ENCODE data around the gene NFATC1.

The NFATC1 gene

GRCh38 chr18:79393181-79393634 lies 2.5 kb upstream of the NFATC1 start:
- DNase-seq = no peak

- DNase-seq = peak; percentile 37
Observed at GRCh38 chr18:79393635-79394533, 1.8 kb upstream of the NFATC1 start.

DNA sequence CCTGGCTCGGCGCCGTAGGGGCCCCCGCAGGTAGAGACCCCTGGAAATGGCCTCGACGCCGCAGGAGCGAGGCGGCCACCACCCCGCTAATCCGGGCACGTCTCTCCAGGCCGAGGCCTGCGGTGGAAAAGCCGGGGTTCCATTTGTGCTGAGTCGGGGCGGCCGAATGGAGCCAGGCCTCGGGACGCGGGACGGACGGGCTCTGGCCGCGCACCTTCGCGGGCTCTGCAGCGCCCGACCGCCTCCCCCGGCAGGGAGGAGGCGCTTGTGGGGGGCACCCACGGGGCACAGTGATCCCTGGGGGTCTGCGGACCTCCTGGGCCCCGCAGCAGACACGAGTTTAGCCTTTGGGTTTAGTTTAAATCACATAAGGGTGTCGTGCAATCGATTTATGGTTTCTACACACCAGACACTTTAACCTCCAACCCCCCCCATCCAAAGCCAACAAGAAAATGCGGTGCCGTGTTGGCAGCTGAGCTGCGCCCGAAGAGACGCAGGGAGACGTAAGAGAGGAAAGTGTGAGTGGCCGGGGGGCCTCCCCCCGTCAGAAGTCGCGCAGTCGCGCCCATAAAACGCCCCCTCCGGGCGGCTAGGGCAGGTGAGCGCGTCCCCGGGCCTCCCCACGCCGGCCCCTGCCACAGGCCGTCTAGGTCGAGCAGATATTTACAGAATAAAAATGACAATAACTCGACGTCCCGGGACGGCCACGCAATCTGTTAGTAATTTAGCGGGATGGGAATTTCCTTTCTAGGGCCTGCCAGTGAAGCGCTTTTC lies 1.0 kb upstream of the NFATC1 start:
- DNase-seq = no peak

DNA sequence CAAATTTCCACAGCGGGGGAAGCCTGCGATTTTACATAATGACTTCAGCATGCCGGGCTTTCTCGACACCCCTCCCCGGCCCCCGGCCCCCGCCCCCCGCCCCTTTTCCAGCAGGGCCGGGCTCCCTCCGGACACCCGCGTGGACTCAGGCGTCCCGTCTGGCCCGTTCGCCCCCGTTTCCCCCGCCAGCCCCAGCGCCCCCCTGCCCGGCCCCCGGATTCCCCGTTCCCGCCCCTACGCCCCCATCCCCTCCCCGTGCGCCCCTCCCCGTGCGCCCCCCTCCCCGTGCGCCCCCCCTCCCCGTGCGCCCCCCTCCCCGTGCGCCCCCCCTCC lies 456 bp upstream of the NFATC1 start:
- no peak for DNase-seq

- no peak for DNase-seq
Observed at GRCh38 chr18:79396431-79397246, 909 bp downstream of the NFATC1 start.

DNA sequence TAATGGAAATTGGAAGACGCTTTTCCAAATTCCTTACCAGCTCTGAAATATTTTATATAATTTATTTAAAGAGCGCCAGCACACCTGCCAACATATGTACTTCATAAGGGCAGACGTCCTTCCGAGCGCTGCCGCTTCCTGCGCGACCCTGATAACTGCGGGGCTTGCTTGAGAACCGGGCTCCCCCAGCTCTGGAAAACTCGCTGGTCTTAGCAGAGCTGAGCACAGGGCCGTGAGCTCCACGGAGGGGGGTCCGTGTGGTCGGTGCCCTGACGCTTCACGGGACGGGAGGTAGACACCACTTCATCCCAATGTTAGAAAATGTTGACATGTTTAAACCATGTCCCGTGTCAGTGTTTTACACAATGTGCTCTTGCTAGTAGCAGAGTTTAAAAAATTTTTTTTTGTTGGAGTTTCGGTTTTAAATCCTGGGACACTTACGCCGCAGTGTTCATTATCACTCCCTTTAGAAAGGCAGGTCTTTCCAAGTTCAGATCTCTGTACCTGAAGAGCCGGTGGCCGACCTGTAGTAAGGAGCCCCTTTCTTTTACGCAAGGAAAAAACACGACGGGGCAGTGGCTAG lies 1.6 kb downstream of the NFATC1 start:
- no peak for DNase-seq

DNA sequence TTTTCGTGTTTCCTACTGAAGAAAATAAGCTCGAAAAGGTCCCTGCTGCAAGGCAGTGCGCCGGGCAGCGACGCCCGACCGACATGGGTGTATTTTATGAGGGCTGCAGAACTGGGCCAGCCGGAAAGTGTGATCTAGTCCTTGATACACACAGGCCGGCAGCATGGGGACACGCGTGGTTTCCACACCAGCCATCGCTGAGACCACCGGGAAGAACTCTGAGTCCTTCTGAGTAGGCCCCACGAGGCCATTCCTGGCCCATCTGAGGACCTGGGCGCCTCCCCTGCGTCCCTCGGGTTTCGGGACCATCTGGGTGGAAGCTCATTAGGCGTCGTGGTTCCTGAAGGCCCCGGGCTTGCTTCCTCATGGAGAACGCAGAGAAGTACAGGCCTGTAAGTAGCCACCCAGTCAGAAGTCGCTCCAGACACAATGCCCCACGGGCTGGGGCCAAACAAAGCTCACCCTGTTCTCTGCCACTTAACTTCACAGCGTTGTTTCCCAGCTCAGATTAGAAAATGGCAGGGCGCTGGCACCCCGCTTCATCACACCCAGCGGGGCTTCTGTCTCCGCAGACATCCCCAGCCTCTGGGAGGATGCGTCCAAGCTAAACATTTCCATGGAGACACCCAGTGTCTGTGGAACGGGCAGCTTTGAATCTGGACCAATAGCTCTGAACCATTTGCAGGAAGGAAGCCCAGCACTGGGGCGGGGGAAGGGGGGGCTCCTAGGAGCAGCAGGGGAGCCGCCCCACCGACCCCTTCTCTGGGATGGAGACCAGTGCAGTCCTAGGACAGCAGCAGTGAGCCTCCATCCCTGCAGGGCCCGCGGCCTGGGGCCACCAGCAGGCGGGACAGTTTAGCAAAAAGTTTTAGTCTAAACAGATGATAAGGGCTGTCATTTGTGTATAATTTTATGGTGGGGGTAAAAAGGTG lies 2.4 kb downstream of the NFATC1 start:
- no peak for DNase-seq

- no peak for DNase-seq
Observed at GRCh38 chr18:79399275-79400081, 3.7 kb downstream of the NFATC1 start.

GRCh38 chr18:79400091-79400590 lies 4.4 kb downstream of the NFATC1 start:
- DNase-seq = no peak

DNA sequence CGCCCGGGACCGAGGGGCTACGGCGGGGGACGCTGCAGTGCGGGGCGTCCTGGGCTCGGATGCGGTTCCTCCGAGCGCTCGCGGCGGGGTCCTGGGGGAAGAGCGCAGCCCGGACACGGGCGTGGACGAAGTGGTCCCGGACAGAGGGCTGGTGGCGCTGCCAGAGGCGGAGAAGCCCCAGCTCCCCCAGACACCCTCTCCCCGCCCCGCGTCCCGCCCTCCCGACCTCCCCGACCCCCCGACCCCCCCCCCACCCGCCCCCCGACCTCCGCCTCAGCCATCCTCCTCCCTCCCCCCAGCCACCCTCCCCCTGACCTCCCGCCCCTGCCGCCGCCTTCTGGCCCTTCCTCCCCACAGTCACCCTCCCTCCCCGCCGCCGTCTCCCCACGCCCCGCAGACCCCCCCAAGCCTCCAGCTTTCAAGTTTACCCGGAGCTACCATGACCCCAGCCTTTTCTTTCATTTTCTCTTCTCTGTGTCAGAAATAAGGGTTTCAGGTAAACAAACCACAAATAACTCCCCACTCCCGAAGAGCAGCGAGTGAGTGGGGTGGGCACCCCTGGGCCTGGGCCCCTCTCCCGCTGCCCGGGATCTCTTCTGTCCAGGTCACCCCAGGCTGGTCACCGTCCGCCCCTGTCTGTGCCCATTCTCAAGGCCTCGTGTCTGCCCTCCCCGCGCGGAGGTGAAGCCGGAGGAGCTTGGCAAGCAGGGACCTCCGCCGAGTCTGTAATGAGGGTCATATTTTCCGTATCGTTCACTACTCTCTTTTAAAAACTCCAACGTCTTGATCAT lies 5.1 kb downstream of the NFATC1 start:
- no peak for DNase-seq

- DNase-seq = no peak
Observed at GRCh38 chr18:79401494-79402208, 5.9 kb downstream of the NFATC1 start.

- DNase-seq = no peak
Observed at GRCh38 chr18:79402209-79402576, 6.5 kb downstream of the NFATC1 start.

- DNase-seq = no peak
Observed at GRCh38 chr18:79402977-79403722, 7.4 kb downstream of the NFATC1 start.

DNA sequence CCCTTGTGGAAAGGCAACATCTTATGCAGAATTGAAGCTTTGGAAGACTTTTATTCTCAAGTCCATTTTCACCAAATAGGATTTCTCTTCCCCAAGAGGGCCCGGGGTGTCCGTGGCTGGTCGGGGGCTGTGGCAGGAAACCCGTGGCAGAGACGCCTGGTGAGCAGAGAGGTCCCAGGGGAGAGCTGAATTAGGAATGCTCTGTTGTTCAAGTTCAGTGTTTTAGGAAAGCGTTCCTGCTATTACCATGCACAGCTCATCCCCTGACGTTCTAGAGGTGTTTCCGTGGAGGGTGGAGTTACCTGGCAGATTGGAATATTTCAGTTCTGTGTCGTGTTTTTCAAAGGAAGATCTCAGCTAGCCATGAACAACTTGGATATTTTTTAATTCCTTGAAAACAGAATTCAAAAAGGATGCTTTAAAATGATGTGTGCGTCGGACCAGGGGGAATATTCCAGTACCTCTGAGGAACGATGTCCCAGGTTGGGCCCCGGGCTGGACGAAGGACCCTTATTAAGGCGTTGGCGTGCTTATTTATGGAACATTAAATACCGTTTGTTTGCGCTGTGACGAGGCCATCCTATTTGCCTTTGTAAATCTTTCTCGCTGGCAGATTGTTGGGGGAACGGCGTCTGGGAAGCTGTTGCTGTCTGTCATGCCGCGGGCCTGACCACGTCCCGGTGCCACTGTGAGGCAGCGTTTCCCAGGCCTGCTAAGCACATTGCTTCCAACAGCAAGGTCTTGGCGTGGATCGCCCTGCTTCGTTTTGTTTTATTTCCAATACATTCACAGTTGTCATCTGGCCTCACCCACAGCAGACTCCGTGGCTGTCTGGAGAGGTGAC lies 8.2 kb downstream of the NFATC1 start:
- DNase-seq = no peak

DNA sequence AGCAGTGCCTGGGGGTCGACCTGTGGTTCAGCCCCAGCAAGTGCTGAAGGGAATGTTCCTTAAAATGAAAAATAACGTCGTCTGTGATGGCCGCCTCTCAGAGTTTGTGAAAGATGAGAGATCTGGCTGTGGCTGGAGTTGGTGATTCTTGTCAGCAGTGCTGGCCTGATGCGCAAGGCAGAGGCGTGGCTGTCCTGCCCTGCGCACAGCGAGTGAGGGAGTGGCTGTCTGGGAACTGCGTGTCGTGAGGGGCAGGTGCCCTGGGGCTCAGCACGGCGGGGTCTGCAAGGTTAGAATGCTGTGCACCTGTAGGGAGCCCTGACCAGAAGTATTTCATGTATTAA lies 8.8 kb downstream of the NFATC1 start:
- no peak for DNase-seq

- DNase-seq = no peak
Observed at GRCh38 chr18:79405019-79405780, 9.5 kb downstream of the NFATC1 start.
